HFFc6 (cell line): Measurements from ENCODE around the gene IFT122. TPM values are rescaled to one million over a fixed set of nuclear protein-coding genes. Genes with fewer than 3 reads are reported as not detected.
"Not testable (repeated sequence)": the region's sequence is repeated elsewhere in the genome, so short reads cannot be mapped to it uniquely, and the experiment has no call there.

Source experiments
- DNase-seq: peaks from one replicate; pipeline ENCODE4 v3.0.0-alpha.2; 2018
- H3K27ac Mint-ChIP-seq: 2 replicates; pipeline ENCODE4 v1.8.0; 2020; ENCODE audit warnings: mild to moderate bottlenecking, mixed read lengths
- H3K27me3 Mint-ChIP-seq: 2 replicates; pipeline ENCODE4 v1.8.0; 2021; ENCODE audit warnings: mild to moderate bottlenecking, moderate library complexity, mixed read lengths; ENCODE audit not compliant: insufficient read depth
- H3K36me3 Mint-ChIP-seq: 2 replicates; pipeline ENCODE4 v1.8.0; 2021; ENCODE audit warnings: low read depth, mixed read lengths
- H3K4me1 Mint-ChIP-seq: 2 replicates; pipeline ENCODE4 v1.8.0; 2020; ENCODE audit warnings: low read depth, mixed read lengths
- H3K4me3 Mint-ChIP-seq: 2 replicates; pipeline ENCODE4 v1.8.0; 2020; ENCODE audit warnings: mild to moderate bottlenecking, moderate library complexity, mixed read lengths
- H3K9me3 Mint-ChIP-seq: 2 replicates; pipeline ENCODE4 v1.8.0; 2020; ENCODE audit warnings: mild to moderate bottlenecking, mixed read lengths
- long read RNA-seq: library from polyadenylated mRNA; unstranded; transcript quantifications from one replicate; pipeline ENCODE4 v2.0.0, GENCODE V29; 2019
- total RNA-seq, 6 experiments: library from RNA; stranded (reverse); fragmentation: NEBNext Ultra II Directional; extraction: Animal tissue kit (Norgen Biotek cat#: 25700); gene quantifications; 2 replicates in 1 of 6; 3 replicates in 5 of 6; pipeline ENCODE4 v1.2.3, GENCODE V29; 2021
- TF ChIP-seq, protein P1 (sequence below): fragments of 200-600 bp; sonication (generic); IDR thresholded peaks from 2 replicates; pipeline ENCODE4 v1.5.0; 2021; ENCODE audit warnings: antibody characterized with exemption, mild to moderate bottlenecking

Gene IFT122, protein sequence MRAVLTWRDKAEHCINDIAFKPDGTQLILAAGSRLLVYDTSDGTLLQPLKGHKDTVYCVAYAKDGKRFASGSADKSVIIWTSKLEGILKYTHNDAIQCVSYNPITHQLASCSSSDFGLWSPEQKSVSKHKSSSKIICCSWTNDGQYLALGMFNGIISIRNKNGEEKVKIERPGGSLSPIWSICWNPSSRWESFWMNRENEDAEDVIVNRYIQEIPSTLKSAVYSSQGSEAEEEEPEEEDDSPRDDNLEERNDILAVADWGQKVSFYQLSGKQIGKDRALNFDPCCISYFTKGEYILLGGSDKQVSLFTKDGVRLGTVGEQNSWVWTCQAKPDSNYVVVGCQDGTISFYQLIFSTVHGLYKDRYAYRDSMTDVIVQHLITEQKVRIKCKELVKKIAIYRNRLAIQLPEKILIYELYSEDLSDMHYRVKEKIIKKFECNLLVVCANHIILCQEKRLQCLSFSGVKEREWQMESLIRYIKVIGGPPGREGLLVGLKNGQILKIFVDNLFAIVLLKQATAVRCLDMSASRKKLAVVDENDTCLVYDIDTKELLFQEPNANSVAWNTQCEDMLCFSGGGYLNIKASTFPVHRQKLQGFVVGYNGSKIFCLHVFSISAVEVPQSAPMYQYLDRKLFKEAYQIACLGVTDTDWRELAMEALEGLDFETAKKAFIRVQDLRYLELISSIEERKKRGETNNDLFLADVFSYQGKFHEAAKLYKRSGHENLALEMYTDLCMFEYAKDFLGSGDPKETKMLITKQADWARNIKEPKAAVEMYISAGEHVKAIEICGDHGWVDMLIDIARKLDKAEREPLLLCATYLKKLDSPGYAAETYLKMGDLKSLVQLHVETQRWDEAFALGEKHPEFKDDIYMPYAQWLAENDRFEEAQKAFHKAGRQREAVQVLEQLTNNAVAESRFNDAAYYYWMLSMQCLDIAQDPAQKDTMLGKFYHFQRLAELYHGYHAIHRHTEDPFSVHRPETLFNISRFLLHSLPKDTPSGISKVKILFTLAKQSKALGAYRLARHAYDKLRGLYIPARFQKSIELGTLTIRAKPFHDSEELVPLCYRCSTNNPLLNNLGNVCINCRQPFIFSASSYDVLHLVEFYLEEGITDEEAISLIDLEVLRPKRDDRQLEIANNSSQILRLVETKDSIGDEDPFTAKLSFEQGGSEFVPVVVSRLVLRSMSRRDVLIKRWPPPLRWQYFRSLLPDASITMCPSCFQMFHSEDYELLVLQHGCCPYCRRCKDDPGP
- 10 to 100 TPM; 12.2 to 18.8 (median 18.2) TPM for total RNA-seq
- long read RNA-seq, partial matches to known transcripts = 1 of 11 reads
- long read RNA-seq, other reads (novel, unspliced or antisense) = 7 of 11 reads

DNA sequence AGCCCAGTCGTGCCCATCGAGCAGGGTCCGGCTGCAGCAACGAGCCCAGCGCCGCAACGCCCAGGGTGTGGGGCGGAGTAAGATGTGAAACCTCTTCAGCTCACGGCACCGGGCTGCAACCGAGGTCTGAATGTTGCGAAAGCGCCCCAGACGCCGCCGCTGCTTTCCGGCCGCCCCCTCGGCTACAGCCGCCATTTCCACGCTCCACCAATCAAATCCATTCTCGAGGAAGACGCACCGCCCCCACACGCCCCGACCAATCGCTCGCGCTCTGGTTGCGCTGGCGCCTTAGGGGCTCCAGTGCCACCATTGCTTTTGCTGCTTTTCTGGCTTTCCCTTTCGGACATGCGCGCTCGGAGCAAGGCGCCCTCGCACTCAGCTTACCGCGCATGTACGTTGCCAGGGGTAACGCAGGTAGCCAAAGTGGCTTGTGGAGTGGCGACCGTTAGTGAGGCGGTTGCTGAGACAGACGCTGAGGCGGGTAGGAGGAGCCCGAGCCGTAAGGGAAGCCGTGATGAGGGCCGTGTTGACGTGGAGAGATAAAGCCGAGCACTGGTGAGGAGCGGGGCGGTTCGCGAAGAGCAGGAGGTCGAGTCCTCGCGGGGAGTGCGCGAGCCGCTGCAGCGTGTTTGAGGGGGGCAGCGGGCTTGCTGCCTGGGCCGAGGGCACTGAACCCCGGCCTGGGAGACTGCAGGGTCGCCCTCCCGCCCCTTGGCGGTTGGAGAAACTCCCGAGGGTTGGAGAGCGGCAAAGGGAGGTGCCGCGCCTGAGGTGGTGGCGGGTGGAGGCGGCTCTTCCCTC is at the start of gene IFT122, which contains the start of gene MBD4:
IFT122 (plus strand) TSS at position 408 of the 801 bp plus-strand sequence; CDS start at position 515, 107 bp downstream.
MBD4 (minus strand) TSS at position 132 of the 801 bp plus-strand sequence; CDS start at position 17, 115 bp downstream.
- H3K36me3 Mint-ChIP-seq = peaks cover 24% of the 10 kb centered on the region
- H3K4me1 Mint-ChIP-seq = peaks cover 67% of the 10 kb centered on the region
- TF ChIP-seq, protein P1, sequence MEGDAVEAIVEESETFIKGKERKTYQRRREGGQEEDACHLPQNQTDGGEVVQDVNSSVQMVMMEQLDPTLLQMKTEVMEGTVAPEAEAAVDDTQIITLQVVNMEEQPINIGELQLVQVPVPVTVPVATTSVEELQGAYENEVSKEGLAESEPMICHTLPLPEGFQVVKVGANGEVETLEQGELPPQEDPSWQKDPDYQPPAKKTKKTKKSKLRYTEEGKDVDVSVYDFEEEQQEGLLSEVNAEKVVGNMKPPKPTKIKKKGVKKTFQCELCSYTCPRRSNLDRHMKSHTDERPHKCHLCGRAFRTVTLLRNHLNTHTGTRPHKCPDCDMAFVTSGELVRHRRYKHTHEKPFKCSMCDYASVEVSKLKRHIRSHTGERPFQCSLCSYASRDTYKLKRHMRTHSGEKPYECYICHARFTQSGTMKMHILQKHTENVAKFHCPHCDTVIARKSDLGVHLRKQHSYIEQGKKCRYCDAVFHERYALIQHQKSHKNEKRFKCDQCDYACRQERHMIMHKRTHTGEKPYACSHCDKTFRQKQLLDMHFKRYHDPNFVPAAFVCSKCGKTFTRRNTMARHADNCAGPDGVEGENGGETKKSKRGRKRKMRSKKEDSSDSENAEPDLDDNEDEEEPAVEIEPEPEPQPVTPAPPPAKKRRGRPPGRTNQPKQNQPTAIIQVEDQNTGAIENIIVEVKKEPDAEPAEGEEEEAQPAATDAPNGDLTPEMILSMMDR = no peak
- DNase-seq = peak; percentile 100
- H3K4me3 Mint-ChIP-seq = peak within 1 kb of the TSS; percentile 95
- H3K27ac Mint-ChIP-seq = peak within 1 kb of the TSS; percentile 98
- H3K9me3 Mint-ChIP-seq = no peaks in the 10 kb centered on the region
- H3K27me3 Mint-ChIP-seq = peaks cover 2% of the 10 kb centered on the region

DNA sequence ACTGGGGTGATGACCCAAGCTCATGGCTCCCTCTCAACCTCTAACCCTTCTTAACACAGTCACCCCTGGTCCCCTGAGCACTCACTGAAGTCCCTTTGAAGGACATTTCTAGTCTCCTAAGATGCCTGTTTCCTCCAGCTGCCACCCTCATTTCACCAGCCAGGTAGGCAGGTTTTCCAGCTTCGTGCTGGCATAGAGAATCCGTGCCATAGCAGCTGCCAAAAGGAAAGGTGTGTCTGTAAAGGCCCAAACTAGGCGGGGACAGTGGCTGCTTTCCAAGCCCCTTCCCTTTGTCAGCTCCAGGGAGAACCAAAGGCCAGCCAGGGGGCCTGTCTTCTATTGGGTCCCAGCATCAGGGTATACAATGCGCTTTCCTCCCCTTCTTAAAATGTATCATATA is 48.4 kb upstream of the IFT122 start:
- not testable (repeated sequence) for H3K4me3 Mint-ChIP-seq, H3K9me3 Mint-ChIP-seq, H3K27me3 Mint-ChIP-seq, DNase-seq
- H3K36me3 Mint-ChIP-seq = peaks cover 25% of the 10 kb centered on the region; the same call in 1 of the 2 replicates
- peaks cover 78% of the 10 kb centered on the region for H3K4me1 Mint-ChIP-seq
- peak overlapping the region; percentile 61; the same call in 1 of the 2 replicates for H3K27ac Mint-ChIP-seq

DNA sequence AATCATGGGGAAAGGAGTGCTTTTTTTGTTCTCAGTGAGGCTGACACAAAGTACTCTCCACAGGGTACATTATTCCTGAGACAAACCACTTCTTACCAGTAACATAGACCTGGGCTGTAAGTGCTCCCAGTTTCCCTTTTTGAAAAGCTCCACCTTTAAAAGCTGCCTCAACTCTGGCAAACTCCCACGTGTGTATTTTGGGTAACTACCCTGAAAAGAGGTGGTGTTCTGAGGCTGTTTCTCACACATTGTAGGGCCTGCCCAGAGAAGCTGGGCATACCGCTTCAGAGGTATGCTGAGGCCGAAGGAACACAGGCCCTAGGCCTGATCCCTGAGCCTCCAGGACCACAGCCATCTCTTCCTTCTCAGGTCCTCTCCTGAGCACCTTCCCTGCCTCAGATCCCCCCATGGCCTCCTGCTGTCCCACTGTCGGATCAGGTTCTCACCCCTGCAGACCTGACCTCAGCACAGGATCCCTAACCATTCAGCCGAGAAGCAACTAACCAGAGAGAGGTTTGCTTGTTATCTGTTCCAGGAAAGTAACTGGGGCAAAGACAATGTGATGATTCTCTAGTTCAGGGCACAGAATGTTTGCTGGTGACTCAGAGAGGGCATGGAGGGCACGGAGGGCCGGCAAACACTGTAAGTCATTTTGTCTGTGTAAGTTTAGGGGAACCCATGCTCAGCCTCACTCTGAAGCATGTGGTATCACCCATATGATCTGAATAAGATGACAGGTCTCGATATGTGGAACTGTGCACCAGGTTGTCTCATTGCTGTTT is 47.7 kb upstream of the IFT122 start:
- DNase-seq, H3K9me3 Mint-ChIP-seq, H3K27me3 Mint-ChIP-seq, H3K4me3 Mint-ChIP-seq: not testable (repeated sequence)
- peak overlapping the region; percentile 70 for H3K27ac Mint-ChIP-seq
- peaks cover 23% of the 10 kb centered on the region; the same call in 1 of the 2 replicates for H3K36me3 Mint-ChIP-seq
- H3K4me1 Mint-ChIP-seq = peaks cover 79% of the 10 kb centered on the region

DNA sequence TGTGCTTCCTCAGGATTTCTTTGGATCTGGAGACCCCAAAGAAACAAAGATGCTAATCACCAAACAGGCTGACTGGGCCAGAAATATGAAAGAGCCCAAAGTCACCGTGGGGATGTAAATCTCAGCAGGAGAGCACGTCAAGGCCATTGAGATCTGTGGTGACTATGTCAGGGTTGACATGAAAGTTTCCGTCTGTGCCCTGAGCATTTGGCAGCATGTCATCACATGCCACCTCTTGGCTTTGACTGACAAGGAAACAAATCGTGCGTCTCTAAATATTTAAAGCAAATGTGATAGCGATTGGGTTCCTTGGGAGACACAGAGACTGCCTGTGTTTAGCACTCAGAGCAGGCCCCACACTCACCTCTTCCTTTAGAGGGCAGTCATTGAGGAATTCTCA is 46.8 kb upstream of the IFT122 start:
- H3K36me3 Mint-ChIP-seq = peaks cover 19% of the 10 kb centered on the region; the same call in 1 of the 2 replicates

DNA sequence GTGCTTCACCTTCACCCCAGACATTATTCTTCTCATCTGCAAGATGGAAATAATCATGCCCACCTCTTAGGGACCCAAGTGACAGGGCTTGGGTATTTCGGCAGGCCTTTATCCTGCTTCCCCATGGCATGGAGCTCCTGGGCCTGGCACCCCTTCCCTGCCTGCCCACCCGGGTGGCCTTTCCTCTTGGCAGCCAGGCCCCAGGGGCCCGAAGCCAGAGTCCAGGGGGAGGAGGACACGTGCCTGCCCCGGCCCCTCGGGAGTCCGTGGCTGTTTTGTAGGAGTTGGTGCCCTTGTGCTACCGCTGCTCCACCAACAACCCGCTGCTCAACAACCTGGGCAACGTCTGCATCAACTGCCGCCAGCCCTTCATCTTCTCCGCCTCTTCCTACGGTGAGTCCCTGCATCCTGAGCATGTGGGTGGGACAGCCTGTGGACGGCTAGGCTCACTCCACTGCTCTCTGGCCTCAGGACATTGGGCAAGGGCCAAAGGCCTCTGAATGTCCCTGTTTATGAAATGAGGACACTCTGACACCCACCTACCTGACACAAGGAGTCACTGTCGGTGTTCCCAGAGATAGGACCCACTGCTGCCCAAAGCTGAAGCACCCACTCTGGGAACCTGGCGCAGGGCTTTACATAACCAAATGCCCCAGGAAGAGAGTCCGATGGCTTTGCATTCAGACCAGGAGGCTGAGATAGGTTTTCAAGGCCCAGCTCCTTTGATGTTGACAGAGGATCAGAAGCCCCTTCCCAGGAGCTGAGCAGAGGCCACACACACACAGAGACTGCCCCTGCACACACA is 46.1 kb upstream of the IFT122 start:
- H3K27me3 Mint-ChIP-seq, DNase-seq, H3K9me3 Mint-ChIP-seq, H3K4me3 Mint-ChIP-seq: not testable (repeated sequence)
- peak overlapping the region; percentile 22 for H3K27ac Mint-ChIP-seq
- peaks cover 24% of the 10 kb centered on the region; the same call in 1 of the 2 replicates for H3K36me3 Mint-ChIP-seq
- H3K4me1 Mint-ChIP-seq = peaks cover 77% of the 10 kb centered on the region

More for the DNA sequence above, 46.8 kb upstream of the IFT122 start:
- no peak overlapping the region for H3K4me3 Mint-ChIP-seq
- TF ChIP-seq, protein P1 = no peak
- peaks cover 3% of the 10 kb centered on the region; the same call in 1 of the 2 replicates for H3K27me3 Mint-ChIP-seq
- DNase-seq = no peak
- peak overlapping the region; percentile 22 for H3K27ac Mint-ChIP-seq
- H3K9me3 Mint-ChIP-seq = no peaks in the 10 kb centered on the region
- peaks cover 79% of the 10 kb centered on the region for H3K4me1 Mint-ChIP-seq
